HG02763 (cell line): ENCODE measurements around the gene GABBR2.

Experiments
- ATAC-seq: cut with Tn5 transposase; IDR thresholded peaks from one replicate; pipeline ENCODE4 v1.9.1; 2021; ENCODE audit warnings: mild to moderate bottlenecking, moderate library complexity; ENCODE audit not compliant: unreplicated experiment

Gene GABBR2

GRCh38 chr9:98381311-98382103 is 327.2 kb downstream of the GABBR2 start:
- no peak for ATAC-seq

- no peak for ATAC-seq
These were observed 328.6 kb downstream of the GABBR2 start for GRCh38 chr9:98380065-98380681.

- ATAC-seq: no peak
These were observed 329.2 kb downstream of the GABBR2 start for GRCh38 chr9:98379572-98379971.

GRCh38 chr9:98378794-98379193 is 329.9 kb downstream of the GABBR2 start:
- no peak for ATAC-seq

- ATAC-seq: no peak
These were observed 330.4 kb downstream of the GABBR2 start for GRCh38 chr9:98378206-98378780.

- no peak for ATAC-seq
These were observed 333.5 kb downstream of the GABBR2 start for GRCh38 chr9:98375138-98375726.

GRCh38 chr9:98374385-98375051 is 334.2 kb downstream of the GABBR2 start:
- ATAC-seq: no peak

- no peak for ATAC-seq
These were observed 335.1 kb downstream of the GABBR2 start for GRCh38 chr9:98373609-98374008.

GRCh38 chr9:98372077-98372836 is 336.5 kb downstream of the GABBR2 start:
- no peak for ATAC-seq

- no peak for ATAC-seq
These were observed 337.8 kb downstream of the GABBR2 start for GRCh38 chr9:98370976-98371315.

- ATAC-seq: no peak
These were observed 338.3 kb downstream of the GABBR2 start for GRCh38 chr9:98370300-98370975.

- no peak for ATAC-seq
These were observed 338.8 kb downstream of the GABBR2 start for GRCh38 chr9:98369896-98370295.

- ATAC-seq: no peak
These were observed 339.3 kb downstream of the GABBR2 start for GRCh38 chr9:98369471-98369870.

GRCh38 chr9:98369066-98369425 is 339.7 kb downstream of the GABBR2 start:
- no peak for ATAC-seq

- no peak for ATAC-seq
These were observed 340.2 kb downstream of the GABBR2 start for GRCh38 chr9:98368366-98369065.

GRCh38 chr9:98367923-98368322 is 340.8 kb downstream of the GABBR2 start:
- no peak for ATAC-seq

GRCh38 chr9:98367371-98367900 is 341.3 kb downstream of the GABBR2 start:
- no peak for ATAC-seq

- ATAC-seq: no peak
These were observed 343.0 kb downstream of the GABBR2 start for GRCh38 chr9:98365781-98366180.

GRCh38 chr9:98365227-98365669 is 343.5 kb downstream of the GABBR2 start:
- ATAC-seq: no peak
